ENCODE results near the gene MNAT1.

Gene MNAT1

GRCh38 chr14:60925286-60925685, 190.7 kb downstream of the MNAT1 start:
- TF ChIP-seq CTCF (IDR thresholded peaks at IDR 0.05; ENCODE audit: low read depth, low read length) = no peak
- DNase-seq (ENCODE audit: extremely low read depth, low read depth) = no peak

- no peak for TF ChIP-seq CTCF (IDR thresholded peaks at IDR 0.05; ENCODE audit: low read depth, low read length)
- DNase-seq (ENCODE audit: extremely low read depth, low read depth) = no peak
These were observed 191.4 kb downstream of the MNAT1 start for GRCh38 chr14:60926002-60926401.

GRCh38 chr14:60931218-60931617, 196.7 kb downstream of the MNAT1 start:
- no peak for TF ChIP-seq CTCF (IDR thresholded peaks at IDR 0.05; ENCODE audit: low read depth, low read length)
- DNase-seq (ENCODE audit: extremely low read depth, low read depth) = no peak

- DNase-seq (ENCODE audit: extremely low read depth, low read depth) = no peak
- no peak for TF ChIP-seq CTCF (IDR thresholded peaks at IDR 0.05; ENCODE audit: low read depth, low read length)
These were observed 199.5 kb downstream of the MNAT1 start for GRCh38 chr14:60933920-60934655.

- TF ChIP-seq CTCF (IDR thresholded peaks at IDR 0.05; ENCODE audit: low read depth, low read length) = no peak
- no peak for DNase-seq (ENCODE audit: extremely low read depth, low read depth)
These were observed 200.8 kb downstream of the MNAT1 start for GRCh38 chr14:60935319-60935718.

- TF ChIP-seq CTCF (IDR thresholded peaks at IDR 0.05; ENCODE audit: low read depth, low read length) = no peak
These were observed 209.1 kb downstream of the MNAT1 start for GRCh38 chr14:60943637-60944032.

GRCh38 chr14:60944204-60944603, 209.6 kb downstream of the MNAT1 start:
- DNase-seq (ENCODE audit: extremely low read depth, low read depth) = no peak
- TF ChIP-seq CTCF (IDR thresholded peaks at IDR 0.05; ENCODE audit: low read depth, low read length) = no peak

More at GRCh38 chr14:60943637-60944032, 209.1 kb downstream of the MNAT1 start:
- DNase-seq (ENCODE audit: extremely low read depth, low read depth) = no peak

Measured in AG09319 (cell line).